Endothelial cell of umbilical vein (primary cell): Measurements from ENCODE around the gene IFNB1. TPM values are rescaled to one million over a fixed set of nuclear protein-coding genes. Genes with fewer than 3 reads are reported as not detected.
A peak's percentile ranks its signal among the peaks of the same experiment; 100 is the strongest.

Experiments used
- BruUV-seq: library from RNA; stranded (reverse); fragments of 400-500 nt; replicated peaks from 2 replicates; lab custom pipeline; 2021; lab: Mats Ljungman, UMichigan
- CTCF ChIA-PET: fragments of 300-600, 350-600 bp; sonication (Branson Sonifier 250); formaldehyde crosslinking; loops from one replicate; lab custom pipeline; 2021; ENCODE audit warnings: antibody characterized with exemption, inconsistent platforms; lab: Charles Lee
- POLR2A ChIA-PET: fragments of 300-600, 350-600 bp; sonication (Branson Sonifier 250); formaldehyde crosslinking; loops from one replicate; lab custom pipeline; 2021; ENCODE audit warnings: antibody characterized with exemption, inconsistent platforms; lab: Charles Lee
- DNase-seq: peaks from one replicate; pipeline ENCODE4 v3.0.0-alpha.2; 2011; ENCODE audit warnings: low read depth, low spot score
- FAIRE-seq: peaks from 2 replicates; lab custom pipeline; 2011; peaks lifted over from hg19 to GRCh38; lab: Jason Lieb, UNC
- H2AFZ ChIP-seq: 2 replicates; pipeline ENCODE4 v1.6.0; 2012; ENCODE audit warnings: low read depth, low read length, control low read depth, inconsistent platforms
- H3K27ac ChIP-seq: 2 replicates; pipeline ENCODE4 v1.5.1; 2011; ENCODE audit warnings: low read depth, mild to moderate bottlenecking, control low read depth, low read length, moderate library complexity; ENCODE audit not compliant: insufficient read depth
- H3K27me3 ChIP-seq, 2 experiments: 2 replicates each; pipeline versions ENCODE4 v1.6.0 to v1.6.1; 2011; ENCODE audit warnings: low read length in 2 of 2, mixed read lengths in 1 of 2; ENCODE audit not compliant: control insufficient read depth in 2 of 2, insufficient read depth in 2 of 2
- H3K36me3 ChIP-seq, 2 experiments: 2 replicates in 1 of 2; 3 replicates in 1 of 2; pipeline ENCODE4 v1.5.1; 2011; ENCODE audit warnings: low read length in 2 of 2, mild to moderate bottlenecking in 1 of 2, moderate library complexity in 1 of 2; ENCODE audit not compliant: control insufficient read depth in 2 of 2, insufficient read depth in 2 of 2; ENCODE audit errors: extremely low read depth in 1 of 2
- H3K4me1 ChIP-seq: 3 replicates; pipeline ENCODE4 v1.5.1; 2011; ENCODE audit warnings: mild to moderate bottlenecking, low read length; ENCODE audit not compliant: control insufficient read depth, insufficient read depth; ENCODE audit errors: extremely low read depth
- H3K4me2 ChIP-seq: 2 replicates; pipeline ENCODE4 v1.6.1; 2011; ENCODE audit warnings: low read length, control low read depth, mixed read lengths; ENCODE audit not compliant: insufficient read depth
- H3K4me3 ChIP-seq, 3 experiments: fragments of 200-600 bp in 1 of 3; sonication (generic), shearing (Covaris generic) in 1 of 3; replicated peaks in 1 of 3; 2 replicates each; pipeline ENCODE4 v1.5.1; 2011 to 2016; ENCODE audit warnings: control low read depth in 3 of 3, low read length in 3 of 3, mild to moderate bottlenecking in 2 of 3, inconsistent platforms in 1 of 3, low read depth in 1 of 3, moderate library complexity in 1 of 3; ENCODE audit not compliant: insufficient read depth in 1 of 3
- H3K79me2 ChIP-seq: 2 replicates; pipeline ENCODE4 v1.6.0; 2012; ENCODE audit warnings: low read length, inconsistent platforms; ENCODE audit not compliant: control insufficient read depth, insufficient read depth
- H3K9ac ChIP-seq: replicated peaks from 2 replicates; pipeline ENCODE3; 2011; ENCODE audit warnings: low read length, control low read depth; ENCODE audit not compliant: insufficient read depth; ENCODE audit errors: extremely low read depth
- H3K9me1 ChIP-seq: replicated peaks from 3 replicates; pipeline ENCODE4 v1.6.0; 2011; ENCODE audit warnings: mild to moderate bottlenecking, low read length; ENCODE audit not compliant: control insufficient read depth, insufficient read depth; ENCODE audit errors: extremely low read depth
- H3K9me3 ChIP-seq: replicated peaks from 2 replicates; pipeline ENCODE4 v1.5.1; 2012; ENCODE audit warnings: low read length, inconsistent platforms; ENCODE audit not compliant: control insufficient read depth, insufficient read depth
- H4K20me1 ChIP-seq: replicated peaks from 2 replicates; pipeline ENCODE3; 2011; ENCODE audit warnings: mild to moderate bottlenecking, low read length; ENCODE audit not compliant: control insufficient read depth, insufficient read depth; ENCODE audit errors: extremely low read depth
- EZH2 ChIP-seq: IDR thresholded peaks from 2 replicates; pipeline ENCODE4 v1.6.1; 2012; ENCODE audit warnings: borderline replicate concordance, low read depth, mild to moderate bottlenecking, moderate library complexity, low read length, inconsistent platforms; ENCODE audit not compliant: severe bottlenecking
- FOS ChIP-seq: IDR thresholded peaks from 2 replicates; pipeline ENCODE4 v1.6.1; 2011; ENCODE audit warnings: mild to moderate bottlenecking, low read length, moderate library complexity, borderline replicate concordance; ENCODE audit not compliant: insufficient read depth
- JUN ChIP-seq: IDR thresholded peaks from 2 replicates; pipeline ENCODE4 v1.6.1; 2011; ENCODE audit warnings: borderline replicate concordance, low read depth; ENCODE audit not compliant: insufficient read length, insufficient read depth
- MAX ChIP-seq: IDR thresholded peaks from 2 replicates; pipeline ENCODE4 v1.6.1; 2011; ENCODE audit not compliant: insufficient read depth, insufficient read length
- MYC ChIP-seq: IDR thresholded peaks from one replicate; pipeline ENCODE4 v1.6.1; 2011; ENCODE audit warnings: mild to moderate bottlenecking, low read depth, low read length
- POLR2A ChIP-seq: IDR thresholded peaks from 2 replicates; pipeline ENCODE4 v1.6.1; 2012; ENCODE audit warnings: low read depth, mild to moderate bottlenecking, control low read depth, low read length
- POLR2AphosphoS5 ChIP-seq: IDR thresholded peaks from 2 replicates; pipeline ENCODE4 v1.6.1; 2012; ENCODE audit warnings: low read depth, mild to moderate bottlenecking, control low read depth, low read length, moderate library complexity; ENCODE audit not compliant: insufficient read depth
- dilution Hi-C: fragments of 300-500 bp; cut with MboI; formaldehyde crosslinking; loops from one replicate; pipeline ENCODE4 v1.15.0; 2019; ENCODE audit warnings: low sequenced_read_pairs; ENCODE audit not compliant: extremely low pct_ligation_motif_present
- intact Hi-C: fragments of 100-400 bp; cut with micrococcal nuclease; formaldehyde crosslinking; loops from one replicate; pipeline ENCODE4 v1.10.0; 2022
- polyA plus RNA-seq, 4 experiments: library from polyadenylated mRNA; depleted of rRNA in 3 of 4; stranded (reverse) in 3 of 4; unstranded in 1 of 4; fragments of >200 nt; gene quantifications; 2 replicates each; pipeline versions ENCODE4 v1.2.1 to v1.2.3, GENCODE V29; 2011 to 2012; ENCODE audit warnings: missing spikeins in 1 of 4
- total RNA-seq: library from RNA; stranded (reverse); gene quantifications from 2 replicates; pipeline ENCODE4 v1.2.3, GENCODE V29; 2021
- TF ChIP-seq, protein P1 (sequence below), 2 donors: IDR thresholded peaks; 1 replicate in 1 of 2; 2 replicates in 1 of 2; pipeline ENCODE4 v1.5.1; 2011; ENCODE audit warnings: low read length in 2 of 2, mild to moderate bottlenecking in 2 of 2, moderate library complexity in 2 of 2, control low read depth in 1 of 2, inconsistent platforms in 1 of 2, low read depth in 1 of 2; ENCODE audit not compliant: insufficient read depth in 1 of 2; ENCODE audit errors: extremely low read depth in 1 of 2

IFNB1 gene
- total and polyA plus RNA-seq, 2 donors (not counting 3 experiments of a cell fraction or from before 2014, with no cell fraction given) = not detected

- FAIRE-seq = peak; percentile 96
- POLR2A ChIA-PET = no interaction called here
- no peaks in the 10 kb centered on the region for H3K9me3 ChIP-seq
- no peaks in the 10 kb centered on the region for H3K9me1 ChIP-seq
- peaks cover 0 to 2% of the 10 kb centered on the region in 2 experiments for H3K27me3 ChIP-seq
- H3K79me2 ChIP-seq = no peaks in the 10 kb centered on the region
- H4K20me1 ChIP-seq = no peaks in the 10 kb centered on the region
- no peak overlapping the region for H2AFZ ChIP-seq
- no peak overlapping the region for H3K9ac ChIP-seq
- peak overlapping the region; percentile 71 for H3K4me2 ChIP-seq
- no peak for TF ChIP-seq POLR2AphosphoS5
- no peak for TF ChIP-seq POLR2A
- no peak for TF ChIP-seq EZH2
- TF ChIP-seq MYC = no peak
- TF ChIP-seq FOS = peak; percentile 80
- peak; percentile 97 for TF ChIP-seq JUN
- TF ChIP-seq, protein P1, sequence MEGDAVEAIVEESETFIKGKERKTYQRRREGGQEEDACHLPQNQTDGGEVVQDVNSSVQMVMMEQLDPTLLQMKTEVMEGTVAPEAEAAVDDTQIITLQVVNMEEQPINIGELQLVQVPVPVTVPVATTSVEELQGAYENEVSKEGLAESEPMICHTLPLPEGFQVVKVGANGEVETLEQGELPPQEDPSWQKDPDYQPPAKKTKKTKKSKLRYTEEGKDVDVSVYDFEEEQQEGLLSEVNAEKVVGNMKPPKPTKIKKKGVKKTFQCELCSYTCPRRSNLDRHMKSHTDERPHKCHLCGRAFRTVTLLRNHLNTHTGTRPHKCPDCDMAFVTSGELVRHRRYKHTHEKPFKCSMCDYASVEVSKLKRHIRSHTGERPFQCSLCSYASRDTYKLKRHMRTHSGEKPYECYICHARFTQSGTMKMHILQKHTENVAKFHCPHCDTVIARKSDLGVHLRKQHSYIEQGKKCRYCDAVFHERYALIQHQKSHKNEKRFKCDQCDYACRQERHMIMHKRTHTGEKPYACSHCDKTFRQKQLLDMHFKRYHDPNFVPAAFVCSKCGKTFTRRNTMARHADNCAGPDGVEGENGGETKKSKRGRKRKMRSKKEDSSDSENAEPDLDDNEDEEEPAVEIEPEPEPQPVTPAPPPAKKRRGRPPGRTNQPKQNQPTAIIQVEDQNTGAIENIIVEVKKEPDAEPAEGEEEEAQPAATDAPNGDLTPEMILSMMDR (IDR thresholded peaks at IDR 0.05; ENCODE audit: extremely low read depth in 1 of 2, insufficient read depth in 1 of 2, low read depth in 1 of 2, low read length in 2 of 2) = peak; percentile 31 to 56
- TF ChIP-seq MAX = no peak
- dilution Hi-C loops = no loop called here
- peak; percentile 97 for DNase-seq
- no TSS peak for BruUV-seq
- CTCF ChIA-PET = interaction anchor here (0.6 to 1.8 kb wide), 14 partner anchors 9 to 646 kb away, joined by 3 to 14 read pairs (median 4); no protein-coding TSS in a partner anchor
- H3K36me3 ChIP-seq = no peaks in the 10 kb centered on the region
- intact Hi-C loops = no loop called here
- H3K4me3 ChIP-seq = no peak overlapping the region
- H3K27ac ChIP-seq = peak overlapping the region; percentile 57
- peaks cover 14% of the 10 kb centered on the region for H3K4me1 ChIP-seq
Observed at GRCh38 chr9:21070171-21070571, 7.6 kb downstream of the IFNB1 start.
